ENCODE data around the gene LUC7L2. TPM values are rescaled to one million over a fixed set of nuclear protein-coding genes. Genes with fewer than 3 reads are reported as not detected.
A peak's percentile ranks its signal among the peaks of the same experiment; 100 is the strongest.

LUC7L2 gene
- total RNA-seq, 1 experiment from 2014 or later = 81.2 TPM

DNA sequence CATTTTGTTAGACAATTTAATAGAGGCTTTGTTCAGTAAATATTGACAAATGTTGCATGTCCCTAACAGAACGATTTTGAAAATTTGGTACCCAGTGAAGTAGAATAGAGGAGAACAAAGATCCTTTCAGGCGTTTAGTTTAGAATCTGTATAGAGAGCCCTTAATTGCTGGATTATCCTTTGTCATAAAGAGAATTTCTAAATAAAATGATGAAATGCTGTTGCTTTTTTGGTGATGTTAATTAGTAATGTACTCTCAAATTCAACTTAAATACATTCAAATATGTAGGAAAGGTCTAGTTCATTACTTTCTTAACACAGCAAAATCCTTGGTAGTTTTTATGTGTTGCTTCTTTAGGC, 1.2 kb downstream of the LUC7L2 start:
- Histone ChIP-seq H2BK15ac (ENCODE audit: low read depth, low read length) (no peak overlapping the region), H2BK12ac (ENCODE audit: insufficient read length, low read depth, low read length) (no peak overlapping the region), H4K8ac (replicated peaks; ENCODE audit: insufficient read length, low read depth, low read length) (no peak overlapping the region), H3K79me2 (ENCODE audit: insufficient read depth, low read length) (peaks cover 28% of the 10 kb centered on the region; the same call in 1 of the 2 replicates), H2BK20ac (ENCODE audit: low read depth, low read length, poor library complexity, severe bottlenecking) (no peak overlapping the region), H4K5ac (ENCODE audit: insufficient read length, low read depth, low read length) (peak overlapping the region; percentile 45), H3K27me3 (ENCODE audit: insufficient read depth, low read length) (no peaks in the 10 kb centered on the region), H3K4ac (ENCODE audit: low read depth, low read length) (peak overlapping the region; percentile 26; the same call in 1 of the 2 replicates), H3K23me2 (ENCODE audit: insufficient read length, low read depth, low read length, poor library complexity, severe bottlenecking) (peaks cover 6% of the 10 kb centered on the region), H3K4me1 (ENCODE audit: insufficient read depth, low read length) (no peaks in the 10 kb centered on the region; the same call in 1 of the 2 replicates), H3K23ac (ENCODE audit: insufficient read length, low read depth, low read length) (no peak overlapping the region), H3K9ac (ENCODE audit: extremely low read depth, insufficient read length, low read length) (peak overlapping the region; percentile 96), H3K14ac (ENCODE audit: insufficient read depth, low read length) (peak overlapping the region; percentile 94; the same call in 1 of the 2 replicates), H2AFZ (ENCODE audit: low read length) (no peak overlapping the region), H3K9me3 (ENCODE audit: control insufficient read depth, low read depth, low read length) (no peaks in the 10 kb centered on the region), H3K4me2 (ENCODE audit: insufficient read depth, insufficient read length, low read length) (peak overlapping the region; percentile 80), H2AK5ac (ENCODE audit: insufficient read length, low read length) (no peak overlapping the region), H4K20me1 (ENCODE audit: control insufficient read depth, insufficient read depth, insufficient read length) (no peaks in the 10 kb centered on the region), H3K27ac (ENCODE audit: insufficient read length, low read depth, low read length) (peak overlapping the region; percentile 99), H4K91ac (ENCODE audit: insufficient read length, low read depth, low read length) (no peak overlapping the region), H3T11ph (ENCODE audit: low read length) (no peak overlapping the region), H2BK5ac (ENCODE audit: insufficient read length, low read length) (no peak overlapping the region), H3K56ac (ENCODE audit: insufficient read length, low read depth, low read length) (no peak overlapping the region), H3K18ac (ENCODE audit: insufficient read length, low read depth, low read length) (no peak overlapping the region), H3K79me1 (ENCODE audit: insufficient read depth, low read depth, low read length, poor library complexity, severe bottlenecking) (no peaks in the 10 kb centered on the region), H2BK120ac (ENCODE audit: low read depth, low read length, poor library complexity, severe bottlenecking) (peak overlapping the region; percentile 83)
- TF ChIP-seq, protein P1, sequence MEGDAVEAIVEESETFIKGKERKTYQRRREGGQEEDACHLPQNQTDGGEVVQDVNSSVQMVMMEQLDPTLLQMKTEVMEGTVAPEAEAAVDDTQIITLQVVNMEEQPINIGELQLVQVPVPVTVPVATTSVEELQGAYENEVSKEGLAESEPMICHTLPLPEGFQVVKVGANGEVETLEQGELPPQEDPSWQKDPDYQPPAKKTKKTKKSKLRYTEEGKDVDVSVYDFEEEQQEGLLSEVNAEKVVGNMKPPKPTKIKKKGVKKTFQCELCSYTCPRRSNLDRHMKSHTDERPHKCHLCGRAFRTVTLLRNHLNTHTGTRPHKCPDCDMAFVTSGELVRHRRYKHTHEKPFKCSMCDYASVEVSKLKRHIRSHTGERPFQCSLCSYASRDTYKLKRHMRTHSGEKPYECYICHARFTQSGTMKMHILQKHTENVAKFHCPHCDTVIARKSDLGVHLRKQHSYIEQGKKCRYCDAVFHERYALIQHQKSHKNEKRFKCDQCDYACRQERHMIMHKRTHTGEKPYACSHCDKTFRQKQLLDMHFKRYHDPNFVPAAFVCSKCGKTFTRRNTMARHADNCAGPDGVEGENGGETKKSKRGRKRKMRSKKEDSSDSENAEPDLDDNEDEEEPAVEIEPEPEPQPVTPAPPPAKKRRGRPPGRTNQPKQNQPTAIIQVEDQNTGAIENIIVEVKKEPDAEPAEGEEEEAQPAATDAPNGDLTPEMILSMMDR (conservative IDR thresholded peaks at IDR 0.05) = no peak
- H3K4me1 Mint-ChIP-seq = peaks cover 28 to 34% of the 10 kb centered on the region in 2 experiments
- no peak for DNase-seq
- peaks cover 3 to 19% (median 16%) of the 10 kb centered on the region in 3 experiments; a peak in 6 of 7 replicates for H3K36me3 Mint-ChIP-seq (ENCODE audit: insufficient read depth in 1 of 3, low read depth in 3 of 3)
- H3K27ac Mint-ChIP-seq = peak overlapping the region; percentile 99 to 100 (median 100)
- H3K9me3 Mint-ChIP-seq = no peaks in the 10 kb centered on the region; a peak in 1 of 5 replicates
- peak overlapping the region; percentile 87 to 96 for H3K4me3 Mint-ChIP-seq
- no CpG with 5 or more reads among the region's 2 CpGs for WGBS (ENCODE audit: extremely low coverage, insufficient read length, low lambda C conversion rate)
- H3K27me3 Mint-ChIP-seq (ENCODE audit: low read depth) = no peaks in the 10 kb centered on the region
